NCI-H146 treated with DMSO at 0.1 percent for 48 hours (cell line): Measurements from ENCODE around the gene LGALS3BP.

Experiments
- DNase-seq: peaks from one replicate; lab custom pipeline; 2025; ENCODE audit not compliant: unreplicated experiment; lab: John Stamatoyannopoulos, UW

Gene LGALS3BP

GRCh38 chr17:79014158-79014758 is 34.5 kb upstream of the LGALS3BP start:
- no peak for DNase-seq

GRCh38 chr17:79012563-79013134 is 32.9 kb upstream of the LGALS3BP start:
- DNase-seq = no peak

GRCh38 chr17:79011451-79012147 is 31.9 kb upstream of the LGALS3BP start:
- DNase-seq = no peak

- no peak for DNase-seq
These were observed 30.6 kb upstream of the LGALS3BP start for GRCh38 chr17:79010304-79010646.

GRCh38 chr17:79009397-79010303 is 29.9 kb upstream of the LGALS3BP start, which contains the start of gene CANT1:
Gene CANT1, minus strand, starts transcription at chr17:79009764. Its CDS starts 12,142 bp downstream, at chr17:78997622.
- peak; percentile 59 for DNase-seq

GRCh38 chr17:79008666-79009387 is 29.1 kb upstream of the LGALS3BP start:
- no peak for DNase-seq

- DNase-seq = no peak
These were observed 28.0 kb upstream of the LGALS3BP start for GRCh38 chr17:79007504-79008381.

- no peak for DNase-seq
These were observed 27.2 kb upstream of the LGALS3BP start for GRCh38 chr17:79006794-79007503.

- no peak for DNase-seq
These were observed 26.3 kb upstream of the LGALS3BP start for GRCh38 chr17:79006046-79006445.

- peak; percentile 88 for DNase-seq
These were observed 25.5 kb upstream of the LGALS3BP start for GRCh38 chr17:79005063-79005861.

GRCh38 chr17:79003661-79004411 is 24.1 kb upstream of the LGALS3BP start:
- DNase-seq = no peak

- no peak for DNase-seq
These were observed 23.3 kb upstream of the LGALS3BP start for GRCh38 chr17:79002796-79003593.

- no peak for DNase-seq
These were observed 22.6 kb upstream of the LGALS3BP start for GRCh38 chr17:79002291-79002690.

GRCh38 chr17:79001190-79002020 is 21.7 kb upstream of the LGALS3BP start:
- DNase-seq = no peak

- no peak for DNase-seq
These were observed 20.9 kb upstream of the LGALS3BP start for GRCh38 chr17:79000396-79001189.
